ENCODE results near the gene MTHFD2L.

MTHFD2L gene

DNA sequence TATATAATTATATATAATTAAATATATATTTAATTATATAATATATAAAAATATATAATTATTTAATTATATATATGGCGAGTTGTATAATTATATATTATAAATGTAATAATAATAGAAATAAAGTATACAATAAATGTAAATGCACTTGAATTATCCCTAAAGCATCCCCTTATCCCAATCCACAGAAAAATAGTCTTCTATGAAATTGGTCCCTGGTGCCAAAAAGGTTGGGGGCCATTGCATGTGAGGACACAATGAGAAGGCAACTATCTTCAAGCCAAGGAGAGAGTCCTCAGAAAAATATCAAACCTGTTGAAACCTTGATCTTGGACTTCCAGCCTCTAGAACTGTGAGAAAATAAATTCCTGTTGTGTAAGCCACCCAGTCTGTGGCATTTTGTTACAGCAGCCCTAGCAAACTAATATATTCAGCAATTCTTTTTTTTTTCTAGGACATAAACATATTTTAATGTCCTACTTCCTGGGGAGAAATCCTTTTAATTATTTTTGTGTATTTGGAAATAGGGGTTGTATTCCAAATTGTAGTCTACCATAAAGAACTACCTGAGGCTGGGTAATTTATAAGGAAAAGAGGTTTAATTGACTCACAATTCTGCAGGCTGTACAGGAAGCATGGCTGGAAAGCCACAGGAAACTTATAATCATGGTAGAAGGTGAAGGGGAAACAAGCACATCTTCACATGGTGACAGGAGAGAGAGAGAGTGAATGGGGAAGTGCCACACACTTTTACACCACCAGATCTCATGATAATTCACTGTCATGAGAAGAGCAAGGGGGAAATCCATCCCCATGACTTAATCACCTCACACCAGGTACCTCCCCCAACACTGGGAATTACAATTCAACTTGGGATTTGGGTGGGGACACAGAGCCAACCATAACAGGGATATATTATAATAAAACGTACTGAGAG, 36.0 kb upstream of the MTHFD2L start:
- Histone ChIP-seq H3K36me3 (ENCODE audit: low read length) (no peaks in the 10 kb centered on the region), H3K79me2 (ENCODE audit: insufficient read depth, low read length) (no peaks in the 10 kb centered on the region), H2AFZ (ENCODE audit: low read depth, low read length, severe bottlenecking) (no peak overlapping the region), H3K9me2 (replicated peaks; ENCODE audit: insufficient read depth, low read length) (no peaks in the 10 kb centered on the region), H3K4me2 (ENCODE audit: low read depth, low read length, poor library complexity, severe bottlenecking) (no peak overlapping the region), H3K9me3 (ENCODE audit: insufficient read depth, low read length) (no peaks in the 10 kb centered on the region), H3K27ac (ENCODE audit: low read depth, low read length) (no peak overlapping the region), H3K9ac (ENCODE audit: low read length) (no peak overlapping the region), H3K27me3 (ENCODE audit: low read length) (no peaks in the 10 kb centered on the region), H3K4me3 (ENCODE audit: insufficient read depth, low read length, poor library complexity, severe bottlenecking) (no peak overlapping the region), H3F3A (ENCODE audit: insufficient read depth) (no peaks in the 10 kb centered on the region), H4K20me1 (ENCODE audit: low read depth, low read length) (no peaks in the 10 kb centered on the region)
- TF ChIP-seq, protein P1, sequence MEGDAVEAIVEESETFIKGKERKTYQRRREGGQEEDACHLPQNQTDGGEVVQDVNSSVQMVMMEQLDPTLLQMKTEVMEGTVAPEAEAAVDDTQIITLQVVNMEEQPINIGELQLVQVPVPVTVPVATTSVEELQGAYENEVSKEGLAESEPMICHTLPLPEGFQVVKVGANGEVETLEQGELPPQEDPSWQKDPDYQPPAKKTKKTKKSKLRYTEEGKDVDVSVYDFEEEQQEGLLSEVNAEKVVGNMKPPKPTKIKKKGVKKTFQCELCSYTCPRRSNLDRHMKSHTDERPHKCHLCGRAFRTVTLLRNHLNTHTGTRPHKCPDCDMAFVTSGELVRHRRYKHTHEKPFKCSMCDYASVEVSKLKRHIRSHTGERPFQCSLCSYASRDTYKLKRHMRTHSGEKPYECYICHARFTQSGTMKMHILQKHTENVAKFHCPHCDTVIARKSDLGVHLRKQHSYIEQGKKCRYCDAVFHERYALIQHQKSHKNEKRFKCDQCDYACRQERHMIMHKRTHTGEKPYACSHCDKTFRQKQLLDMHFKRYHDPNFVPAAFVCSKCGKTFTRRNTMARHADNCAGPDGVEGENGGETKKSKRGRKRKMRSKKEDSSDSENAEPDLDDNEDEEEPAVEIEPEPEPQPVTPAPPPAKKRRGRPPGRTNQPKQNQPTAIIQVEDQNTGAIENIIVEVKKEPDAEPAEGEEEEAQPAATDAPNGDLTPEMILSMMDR (IDR thresholded peaks at IDR 0.05; ENCODE audit: insufficient read depth, low read length, poor library complexity, severe bottlenecking) = no peak
- no peak for TF ChIP-seq EZH2phosphoT487 (conservative IDR thresholded peaks at IDR 0.05; ENCODE audit: low read length)

DNA sequence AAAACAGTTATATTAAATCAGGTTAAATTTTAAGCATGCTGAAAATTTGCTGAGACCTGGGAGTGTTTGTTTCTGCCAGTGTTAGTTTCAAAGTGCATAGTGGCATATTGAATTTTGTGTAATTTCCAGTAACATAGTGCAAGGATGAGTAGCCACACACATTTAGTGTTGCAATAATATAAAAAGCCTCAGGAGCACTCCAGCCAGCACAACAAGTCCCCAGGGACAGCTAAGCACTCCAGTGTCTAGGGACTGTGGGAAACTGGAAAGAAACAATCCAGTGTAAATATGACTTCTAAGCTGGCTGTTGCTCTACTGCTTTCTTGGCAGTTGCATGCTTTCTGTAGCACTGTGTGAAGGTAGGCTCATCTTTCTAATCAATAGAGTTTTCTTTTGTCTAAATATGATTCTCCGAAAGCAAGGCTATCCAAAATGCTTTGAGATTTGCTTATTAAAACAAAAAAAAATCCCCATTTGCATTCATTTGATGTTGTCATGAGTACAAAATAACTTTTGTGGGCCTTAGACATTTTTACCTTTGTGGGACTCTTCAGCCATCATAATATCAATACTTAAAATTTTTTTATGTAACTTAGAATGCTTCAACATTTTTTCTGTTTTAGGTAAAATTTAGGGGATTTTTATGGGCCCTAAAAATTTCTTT, 34.7 kb upstream of the MTHFD2L start:
- Histone ChIP-seq H3F3A (ENCODE audit: insufficient read depth) (no peaks in the 10 kb centered on the region), H3K9me2 (replicated peaks; ENCODE audit: insufficient read depth, low read length) (no peaks in the 10 kb centered on the region), H3K4me3 (ENCODE audit: insufficient read depth, low read length, poor library complexity, severe bottlenecking) (no peak overlapping the region), H4K20me1 (ENCODE audit: low read depth, low read length) (no peaks in the 10 kb centered on the region), H3K79me2 (ENCODE audit: insufficient read depth, low read length) (no peaks in the 10 kb centered on the region), H3K9ac (ENCODE audit: low read length) (no peak overlapping the region), H3K4me2 (ENCODE audit: low read depth, low read length, poor library complexity, severe bottlenecking) (no peak overlapping the region), H3K36me3 (ENCODE audit: low read length) (no peaks in the 10 kb centered on the region), H3K27me3 (ENCODE audit: low read length) (no peaks in the 10 kb centered on the region), H3K27ac (ENCODE audit: low read depth, low read length) (no peak overlapping the region), H3K9me3 (ENCODE audit: insufficient read depth, low read length) (no peaks in the 10 kb centered on the region), H2AFZ (ENCODE audit: low read depth, low read length, severe bottlenecking) (no peak overlapping the region)
- TF ChIP-seq EZH2phosphoT487 (conservative IDR thresholded peaks at IDR 0.05; ENCODE audit: low read length) = no peak
- TF ChIP-seq, protein P1 (IDR thresholded peaks at IDR 0.05; ENCODE audit: insufficient read depth, low read length, poor library complexity, severe bottlenecking) = no peak

DNA sequence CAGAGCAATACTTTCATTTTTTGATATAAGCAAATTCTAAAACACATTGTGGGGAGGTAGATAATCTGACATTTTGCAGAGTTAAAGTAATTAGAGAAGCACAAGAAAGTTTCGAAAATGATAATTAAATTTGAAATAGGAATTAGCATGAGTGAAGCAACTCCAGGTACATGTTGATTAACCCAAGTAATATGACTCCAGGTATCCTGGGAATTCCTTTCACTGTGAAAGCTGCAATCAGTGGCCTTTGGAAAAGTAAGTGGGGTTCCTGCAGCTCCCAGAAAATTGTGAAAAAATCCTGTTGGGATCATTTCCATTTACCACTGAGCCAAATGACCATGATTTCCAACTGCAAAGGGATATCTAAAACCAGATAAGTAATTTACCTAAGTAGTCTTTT, 32.9 kb upstream of the MTHFD2L start:
- no peak for TF ChIP-seq EZH2phosphoT487 (conservative IDR thresholded peaks at IDR 0.05; ENCODE audit: low read length)
- TF ChIP-seq, protein P1 (IDR thresholded peaks at IDR 0.05; ENCODE audit: insufficient read depth, low read length, poor library complexity, severe bottlenecking) = no peak
- Histone ChIP-seq H4K20me1 (ENCODE audit: low read depth, low read length) (no peaks in the 10 kb centered on the region), H3F3A (ENCODE audit: insufficient read depth) (no peaks in the 10 kb centered on the region), H3K79me2 (ENCODE audit: insufficient read depth, low read length) (no peaks in the 10 kb centered on the region), H2AFZ (ENCODE audit: low read depth, low read length, severe bottlenecking) (no peak overlapping the region), H3K9me2 (replicated peaks; ENCODE audit: insufficient read depth, low read length) (no peaks in the 10 kb centered on the region), H3K27ac (ENCODE audit: low read depth, low read length) (no peak overlapping the region), H3K27me3 (ENCODE audit: low read length) (no peaks in the 10 kb centered on the region), H3K4me3 (ENCODE audit: insufficient read depth, low read length, poor library complexity, severe bottlenecking) (no peak overlapping the region), H3K9me3 (ENCODE audit: insufficient read depth, low read length) (no peaks in the 10 kb centered on the region), H3K9ac (ENCODE audit: low read length) (no peak overlapping the region), H3K4me2 (ENCODE audit: low read depth, low read length, poor library complexity, severe bottlenecking) (no peak overlapping the region), H3K36me3 (ENCODE audit: low read length) (no peaks in the 10 kb centered on the region)
